Measurements from ENCODE around the gene ULK4. TPM values are rescaled to one million over a fixed set of nuclear protein-coding genes. Genes with fewer than 3 reads are reported as not detected.

Gene ULK4
- total and polyA plus RNA-seq, 9 of the 15 experiments (the other 6 are each of a cell fraction or from before 2014, with no cell fraction given), result 3.0 to 5.9 (median 3.5) TPM

DNA sequence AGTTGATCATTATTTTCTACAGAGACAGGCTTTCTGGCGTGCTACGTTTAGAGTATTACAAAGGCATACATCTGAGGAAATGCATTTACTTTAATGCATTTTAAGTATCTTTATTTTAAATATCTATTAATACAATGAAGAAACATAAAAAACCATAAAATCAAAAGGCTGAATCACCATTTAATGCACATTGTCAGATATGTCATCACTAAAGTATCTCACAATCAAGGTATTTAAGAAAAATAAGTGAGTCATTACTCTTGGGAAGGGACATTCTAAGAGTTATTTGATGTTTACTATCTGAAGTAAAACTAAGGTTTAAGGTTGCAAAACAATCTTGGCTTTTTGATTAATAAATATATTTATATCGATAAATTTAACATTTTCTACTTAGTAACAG lies 660.4 kb downstream of the ULK4 start:
- H3K9ac ChIP-seq (ENCODE audit: insufficient read depth in 1 of 2, low read depth in 2 of 2, low read length in 2 of 2), result no peak overlapping the region
- intact Hi-C loops (cut with micrococcal nuclease) (no loop called here), in situ Hi-C loops (cut with MboI) (no loop called here)
- no peak for ATAC-seq
- H4K20me1 ChIP-seq (replicated peaks; ENCODE audit: control insufficient read depth, insufficient read depth, low read length), result no peaks in the 10 kb centered on the region; the same call in 1 of the 2 replicates
- H3K9me1 ChIP-seq (ENCODE audit: control insufficient read depth, insufficient read depth, low read length), result peaks cover 2% of the 10 kb centered on the region
- H3K4me3 ChIP-seq, result no peak overlapping the region
- H3K36me3 ChIP-seq (ENCODE audit: control insufficient read depth, insufficient read depth, low read length), result no peaks in the 10 kb centered on the region
- whole genome bisulfite sequencing (ENCODE audit: insufficient coverage, low coverage, missing lambda C conversion rate), result 2% methylated on average over 3 of the region's 3 CpGs
- H3K4me2 ChIP-seq (ENCODE audit: insufficient read depth, low read length), result no peak overlapping the region
- no peaks in the 10 kb centered on the region for H3K9me3 ChIP-seq (replicated peaks; ENCODE audit: control insufficient read depth, insufficient read depth, low read depth, low read length)
- no peaks in the 10 kb centered on the region for H3K79me2 ChIP-seq (ENCODE audit: control insufficient read depth, insufficient read depth, low read length)
- no peak overlapping the region for H2AFZ ChIP-seq (ENCODE audit: low read depth, low read length)
- ChIA-PET POLR2A (no interaction called here), CTCF (ENCODE audit: low intra/inter-chr PET ratio) (no interaction called here)
- no peaks in the 10 kb centered on the region for H3K4me1 ChIP-seq (replicated peaks in 1 of 2; ENCODE audit: control insufficient read depth in 2 of 2, insufficient read depth in 2 of 2, low read length in 2 of 2)
- peaks cover 8 to 15% of the 10 kb centered on the region in 2 experiments; a peak in 4 of 5 replicates for H3K27me3 ChIP-seq (ENCODE audit: control insufficient read depth in 2 of 2, insufficient read depth in 2 of 2, low read length in 2 of 2)
- no peak for FAIRE-seq
- BruUV-seq (replicated peaks), result no TSS peak
- H3K27ac ChIP-seq (ENCODE audit: extremely low read depth, low read depth, low read length), result no peak overlapping the region
- DNase-seq (ENCODE audit: extremely low read depth in 1 of 4, low spot score in 3 of 4), result no peak
- TF ChIP-seq SMC3 (conservative IDR thresholded peaks at IDR 0.05; ENCODE audit: insufficient read depth, low read depth, low read length) (no peak), ZNF3 (CRISPR knock-in tag; IDR thresholded peaks at IDR 0.05) (no peak), JUNB (CRISPR knock-in tag; conservative IDR thresholded peaks at IDR 0.05) (no peak), TARDBP (IDR thresholded peaks at IDR 0.05) (no peak), MEIS2 (IDR thresholded peaks at IDR 0.05; ENCODE audit: partially characterized antibody) (no peak), PHF8 (IDR thresholded peaks at IDR 0.05; ENCODE audit: borderline replicate concordance, low read length) (no peak), YY1 (IDR thresholded peaks at IDR 0.05; ENCODE audit: borderline replicate concordance in 1 of 3, control insufficient read depth in 1 of 3, extremely low read depth in 1 of 3, insufficient read depth in 3 of 3, insufficient read length in 1 of 3, insufficient replicate concordance in 2 of 3, low read depth in 1 of 3, low read length in 2 of 3) (no peak), ZNF134 (CRISPR knock-in tag; conservative IDR thresholded peaks at IDR 0.05) (no peak), ZNF780A (CRISPR knock-in tag; IDR thresholded peaks at IDR 0.05) (no peak), FOS (IDR thresholded peaks at IDR 0.05; ENCODE audit: extremely low read depth, insufficient read length) (no peak), TAF7 (tag; IDR thresholded peaks at IDR 0.05) (no peak), SMARCB1 (IDR thresholded peaks at IDR 0.05; ENCODE audit: insufficient read length, low read depth) (no peak), PCBP2 (IDR thresholded peaks at IDR 0.05; ENCODE audit: low read depth, low read length, poor library complexity, severe bottlenecking) (no peak), ARID2 (IDR thresholded peaks at IDR 0.05) (no peak)
- TF ChIP-seq, protein P1, sequence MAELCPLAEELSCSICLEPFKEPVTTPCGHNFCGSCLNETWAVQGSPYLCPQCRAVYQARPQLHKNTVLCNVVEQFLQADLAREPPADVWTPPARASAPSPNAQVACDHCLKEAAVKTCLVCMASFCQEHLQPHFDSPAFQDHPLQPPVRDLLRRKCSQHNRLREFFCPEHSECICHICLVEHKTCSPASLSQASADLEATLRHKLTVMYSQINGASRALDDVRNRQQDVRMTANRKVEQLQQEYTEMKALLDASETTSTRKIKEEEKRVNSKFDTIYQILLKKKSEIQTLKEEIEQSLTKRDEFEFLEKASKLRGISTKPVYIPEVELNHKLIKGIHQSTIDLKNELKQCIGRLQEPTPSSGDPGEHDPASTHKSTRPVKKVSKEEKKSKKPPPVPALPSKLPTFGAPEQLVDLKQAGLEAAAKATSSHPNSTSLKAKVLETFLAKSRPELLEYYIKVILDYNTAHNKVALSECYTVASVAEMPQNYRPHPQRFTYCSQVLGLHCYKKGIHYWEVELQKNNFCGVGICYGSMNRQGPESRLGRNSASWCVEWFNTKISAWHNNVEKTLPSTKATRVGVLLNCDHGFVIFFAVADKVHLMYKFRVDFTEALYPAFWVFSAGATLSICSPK (IDR thresholded peaks at IDR 0.05; ENCODE audit: borderline replicate concordance), result no peak
- TF ChIP-seq, protein P2, sequence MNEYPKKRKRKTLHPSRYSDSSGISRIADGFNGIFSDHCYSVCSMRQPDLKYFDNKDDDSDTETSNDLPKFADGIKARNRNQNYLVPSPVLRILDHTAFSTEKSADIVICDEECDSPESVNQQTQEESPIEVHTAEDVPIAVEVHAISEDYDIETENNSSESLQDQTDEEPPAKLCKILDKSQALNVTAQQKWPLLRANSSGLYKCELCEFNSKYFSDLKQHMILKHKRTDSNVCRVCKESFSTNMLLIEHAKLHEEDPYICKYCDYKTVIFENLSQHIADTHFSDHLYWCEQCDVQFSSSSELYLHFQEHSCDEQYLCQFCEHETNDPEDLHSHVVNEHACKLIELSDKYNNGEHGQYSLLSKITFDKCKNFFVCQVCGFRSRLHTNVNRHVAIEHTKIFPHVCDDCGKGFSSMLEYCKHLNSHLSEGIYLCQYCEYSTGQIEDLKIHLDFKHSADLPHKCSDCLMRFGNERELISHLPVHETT (CRISPR knock-in tag; conservative IDR thresholded peaks at IDR 0.05 in 1 of 2, IDR thresholded peaks at IDR 0.05 in 1 of 2), result no peak
- TF ChIP-seq, protein P3, sequence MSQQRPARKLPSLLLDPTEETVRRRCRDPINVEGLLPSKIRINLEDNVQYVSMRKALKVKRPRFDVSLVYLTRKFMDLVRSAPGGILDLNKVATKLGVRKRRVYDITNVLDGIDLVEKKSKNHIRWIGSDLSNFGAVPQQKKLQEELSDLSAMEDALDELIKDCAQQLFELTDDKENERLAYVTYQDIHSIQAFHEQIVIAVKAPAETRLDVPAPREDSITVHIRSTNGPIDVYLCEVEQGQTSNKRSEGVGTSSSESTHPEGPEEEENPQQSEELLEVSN (IDR thresholded peaks at IDR 0.05; ENCODE audit: borderline replicate concordance in 1 of 2, extremely low read depth in 1 of 2, insufficient read depth in 1 of 2, insufficient read length in 1 of 2, low read depth in 1 of 2, low read length in 1 of 2, poor library complexity in 1 of 2, severe bottlenecking in 1 of 2), result no peak

Data from K562 (cell line).